Effector memory CD8-positive, alpha-beta T cell (primary cell): ENCODE measurements around the gene UBAP2.
"Not testable (repeated sequence)": the region's sequence is repeated elsewhere in the genome, so short reads cannot be mapped to it uniquely, and the experiment has no call there.

ENCODE experiments used
- ATAC-seq: fragments of 150-1000 bp; cut with Tn5 transposase; replicated peaks from 2 replicates; pipeline ENCODE4 v1.10.0; 2021; ENCODE audit warnings: mild to moderate bottlenecking, moderate library complexity
- DNase-seq, 3 experiments: peaks; one replicate each; pipeline ENCODE4 v3.0.0; 2021
- H3K27ac Mint-ChIP-seq, 2 donors: one replicate each; pipeline ENCODE4 v1.8.0; 2022; ENCODE audit warnings: mild to moderate bottlenecking in 2 of 2, mixed read lengths in 2 of 2, moderate library complexity in 2 of 2
- H3K27me3 Mint-ChIP-seq, 2 donors: one replicate each; pipeline ENCODE4 v1.8.0; 2022; ENCODE audit warnings: mixed read lengths in 2 of 2
- H3K36me3 Mint-ChIP-seq: one replicate; pipeline ENCODE4 v1.8.0; 2022; ENCODE audit warnings: mild to moderate bottlenecking, moderate library complexity, mixed read lengths; ENCODE audit not compliant: insufficient read depth
- H3K4me1 Mint-ChIP-seq, 2 donors: one replicate each; pipeline ENCODE4 v1.8.0; 2022; ENCODE audit warnings: low read depth in 2 of 2, mixed read lengths in 2 of 2
- H3K4me3 Mint-ChIP-seq, 2 donors: one replicate each; pipeline ENCODE4 v1.8.0; 2022; ENCODE audit warnings: mild to moderate bottlenecking in 2 of 2, mixed read lengths in 2 of 2, moderate library complexity in 2 of 2
- H3K9me3 Mint-ChIP-seq, 2 donors: one replicate each; pipeline ENCODE4 v1.8.0; 2022; ENCODE audit warnings: mixed read lengths in 2 of 2

Gene UBAP2

DNA sequence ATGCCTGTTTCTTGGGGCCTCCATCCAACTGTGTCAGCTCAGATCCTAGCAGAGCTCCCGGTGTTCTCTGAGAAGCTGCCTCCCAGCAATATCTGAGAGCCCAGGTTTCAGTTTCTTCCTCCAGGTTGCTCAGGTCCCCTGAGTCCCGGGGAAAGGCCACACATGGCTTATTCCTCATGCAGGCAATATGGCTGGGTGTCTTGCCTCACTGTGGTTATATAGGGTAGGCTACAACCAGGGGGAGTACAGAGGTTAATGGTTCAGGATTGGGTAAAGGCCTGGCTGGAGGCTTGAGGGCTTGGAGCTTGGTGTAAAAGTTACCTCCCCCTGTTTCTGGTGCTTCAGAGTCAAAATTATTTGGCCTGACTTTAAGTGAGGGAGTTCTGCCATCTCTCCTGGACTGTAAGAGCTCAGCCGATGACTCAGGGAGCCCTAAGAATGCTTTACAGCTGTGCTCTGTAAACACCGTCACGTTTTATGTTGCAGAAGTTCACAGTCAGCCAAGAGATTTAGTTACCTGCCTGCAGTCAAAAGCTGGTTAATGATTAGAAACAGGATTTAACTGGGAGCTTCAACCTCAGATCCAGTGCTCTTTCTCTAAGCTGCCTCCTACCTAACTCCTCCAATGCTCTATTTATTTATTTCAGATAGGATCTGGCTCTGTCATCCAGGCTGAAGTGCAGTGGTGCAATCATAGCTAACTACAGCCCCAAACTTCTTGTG lies 24.3 kb upstream of the UBAP2 start:
- H3K4me3 Mint-ChIP-seq, result no peak overlapping the region
- peaks cover 4% of the 10 kb centered on the region in 2 donors for H3K4me1 Mint-ChIP-seq
- ATAC-seq (no peak), DNase-seq (no peak)
- no peaks in the 10 kb centered on the region for H3K9me3 Mint-ChIP-seq
- H3K27ac Mint-ChIP-seq, result no peak overlapping the region
- H3K36me3 Mint-ChIP-seq, result no peaks in the 10 kb centered on the region
- no peaks in the 10 kb centered on the region for H3K27me3 Mint-ChIP-seq

DNA sequence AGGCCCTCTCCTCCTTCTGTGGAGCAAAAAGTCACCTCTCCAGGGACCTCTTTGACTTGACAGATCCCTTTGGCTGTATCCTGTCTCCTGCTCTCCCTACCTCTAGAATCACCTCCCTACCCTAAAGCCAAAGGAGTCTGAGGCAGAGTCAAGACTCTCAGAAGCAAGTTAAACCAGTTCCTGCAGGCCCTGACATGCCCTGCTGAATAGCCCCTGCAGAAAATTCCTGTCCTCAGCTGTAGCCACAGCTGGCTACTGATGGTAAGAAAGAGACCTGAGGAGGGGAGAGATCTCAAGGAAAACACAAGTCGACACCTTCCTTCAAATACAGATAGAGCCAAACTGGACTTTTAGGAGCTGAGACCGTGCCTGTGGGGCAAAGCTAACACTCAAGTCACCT lies 23.7 kb upstream of the UBAP2 start:
- peaks cover 4% of the 10 kb centered on the region in 2 donors for H3K4me1 Mint-ChIP-seq
- no peak for ATAC-seq
- no peaks in the 10 kb centered on the region for H3K36me3 Mint-ChIP-seq
- no peaks in the 10 kb centered on the region for H3K9me3 Mint-ChIP-seq
- DNase-seq, result no peak
- H3K4me3 Mint-ChIP-seq, result no peak overlapping the region
- no peaks in the 10 kb centered on the region for H3K27me3 Mint-ChIP-seq
- no peak overlapping the region for H3K27ac Mint-ChIP-seq

DNA sequence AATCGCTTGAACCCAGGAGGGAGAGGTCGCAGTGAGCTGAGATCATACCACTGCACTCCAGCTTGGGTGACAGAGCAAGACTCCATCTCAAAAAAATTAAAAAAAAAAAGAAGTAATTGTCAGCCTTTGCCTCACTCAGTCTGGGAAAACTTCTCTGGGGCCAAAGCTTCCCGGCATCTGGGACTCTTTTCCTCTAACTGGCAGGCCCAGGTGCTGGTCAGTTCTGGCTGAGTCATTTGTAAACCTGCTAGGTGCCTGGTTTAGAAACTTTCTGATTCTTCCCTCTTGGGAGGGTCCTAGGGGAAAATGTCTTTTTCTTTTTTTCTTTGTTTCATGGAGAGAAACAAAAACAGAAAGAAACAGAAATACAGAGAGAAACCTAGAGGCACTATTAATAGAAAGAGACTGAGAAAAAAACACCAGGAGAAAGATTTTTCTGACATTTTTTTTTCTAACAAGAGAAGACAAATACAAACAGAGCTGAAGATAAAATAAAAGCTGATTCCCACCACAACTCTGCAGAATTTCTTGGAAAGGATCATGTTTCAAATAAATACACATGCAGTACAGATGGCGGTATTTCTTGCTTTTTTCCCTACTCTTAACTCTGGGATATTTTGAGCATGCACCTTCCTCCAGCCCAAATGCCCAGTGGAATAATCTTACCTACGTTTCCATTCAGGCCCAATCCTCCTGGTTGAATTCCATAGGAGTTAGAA lies 22.1 kb upstream of the UBAP2 start:
- peaks cover 4% of the 10 kb centered on the region in 2 donors for H3K4me1 Mint-ChIP-seq
- ATAC-seq (no peak), DNase-seq (no peak)
- no peaks in the 10 kb centered on the region for H3K9me3 Mint-ChIP-seq
- H3K27me3 Mint-ChIP-seq, result no peaks in the 10 kb centered on the region
- no peaks in the 10 kb centered on the region for H3K36me3 Mint-ChIP-seq
- H3K27ac Mint-ChIP-seq, result no peak overlapping the region
- no peak overlapping the region for H3K4me3 Mint-ChIP-seq

DNA sequence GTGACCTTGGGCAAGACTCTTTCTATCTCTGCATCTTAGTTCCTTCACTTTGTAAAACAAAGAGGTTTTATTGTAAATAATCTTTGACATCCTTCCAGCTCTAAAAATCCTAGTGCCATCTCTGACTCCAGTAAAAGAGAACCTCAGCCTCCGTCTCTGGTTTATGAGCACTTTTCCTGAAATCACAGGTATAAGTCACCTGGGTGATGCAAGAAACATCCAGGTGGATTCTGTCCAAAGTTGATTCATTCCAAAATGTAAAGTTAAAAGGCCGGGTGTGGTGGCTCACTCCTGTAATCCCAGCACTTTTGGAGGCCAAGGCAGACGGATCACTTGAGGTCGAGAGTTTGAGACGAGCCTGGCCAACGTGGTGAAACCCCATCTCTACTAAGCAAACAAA lies 21.1 kb upstream of the UBAP2 start:
- peaks cover 4% of the 10 kb centered on the region in 2 donors for H3K4me1 Mint-ChIP-seq
- H3K36me3 Mint-ChIP-seq, result no peaks in the 10 kb centered on the region
- no peaks in the 10 kb centered on the region for H3K9me3 Mint-ChIP-seq
- DNase-seq, result no peak
- no peak for ATAC-seq
- H3K27me3 Mint-ChIP-seq, result no peaks in the 10 kb centered on the region
- H3K27ac Mint-ChIP-seq, result no peak overlapping the region
- no peak overlapping the region for H3K4me3 Mint-ChIP-seq

DNA sequence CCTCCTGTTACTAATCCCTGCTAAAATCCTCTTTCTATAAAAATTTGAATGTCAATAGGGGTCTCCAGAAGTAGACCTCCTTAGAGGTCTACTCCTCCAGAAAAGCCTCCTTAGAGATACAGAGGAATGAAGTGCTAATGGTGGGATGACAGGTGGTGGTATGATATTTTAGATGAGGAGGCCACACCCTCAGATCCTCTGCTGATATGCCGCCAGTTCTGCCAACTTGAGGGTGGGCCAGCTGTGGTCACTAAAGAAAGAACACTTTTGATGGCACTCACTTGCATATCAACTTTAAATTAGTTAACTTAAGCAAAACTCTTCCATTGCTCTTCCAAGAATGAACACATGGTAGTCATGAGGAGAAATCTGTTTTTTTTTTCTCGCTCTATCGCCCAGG lies 16.9 kb upstream of the UBAP2 start:
- Mint-ChIP-seq H3K4me1 (peaks cover 0 to 2% of the 10 kb centered on the region in 2 donors), H3K9me3 (no peaks in the 10 kb centered on the region), H3K4me3 (no peak overlapping the region), H3K27me3 (no peaks in the 10 kb centered on the region), H3K36me3 (no peaks in the 10 kb centered on the region), H3K27ac (peak overlapping the region in 1 of 2 donors; percentile 41)
- no peak for ATAC-seq
- DNase-seq, result no peak

DNA sequence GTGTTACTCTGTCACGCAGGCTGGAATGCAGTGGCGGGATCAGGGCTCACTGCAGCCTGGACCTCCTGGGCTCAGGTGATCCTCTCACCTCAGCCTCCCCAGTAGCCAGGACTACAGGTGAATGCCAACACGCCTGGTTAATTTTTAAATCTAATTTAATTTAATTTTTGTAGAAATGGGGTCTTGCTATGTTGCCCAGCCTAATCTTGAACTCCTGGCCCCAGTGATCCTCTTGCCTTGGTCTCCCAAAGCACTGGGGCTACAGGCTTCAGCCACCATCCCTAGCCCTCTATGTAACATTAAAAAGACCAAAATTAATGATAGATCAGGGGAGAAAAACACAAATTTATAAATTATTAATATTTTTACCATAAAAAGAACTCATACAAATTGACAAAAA lies 11.3 kb upstream of the UBAP2 start:
- Mint-ChIP-seq H3K27me3 (no peaks in the 10 kb centered on the region), H3K4me1 (no peaks in the 10 kb centered on the region), H3K4me3 (no peak overlapping the region), H3K36me3 (no peaks in the 10 kb centered on the region), H3K27ac (no peak overlapping the region), H3K9me3 (no peaks in the 10 kb centered on the region)
- ATAC-seq (no peak), DNase-seq (no peak)

DNA sequence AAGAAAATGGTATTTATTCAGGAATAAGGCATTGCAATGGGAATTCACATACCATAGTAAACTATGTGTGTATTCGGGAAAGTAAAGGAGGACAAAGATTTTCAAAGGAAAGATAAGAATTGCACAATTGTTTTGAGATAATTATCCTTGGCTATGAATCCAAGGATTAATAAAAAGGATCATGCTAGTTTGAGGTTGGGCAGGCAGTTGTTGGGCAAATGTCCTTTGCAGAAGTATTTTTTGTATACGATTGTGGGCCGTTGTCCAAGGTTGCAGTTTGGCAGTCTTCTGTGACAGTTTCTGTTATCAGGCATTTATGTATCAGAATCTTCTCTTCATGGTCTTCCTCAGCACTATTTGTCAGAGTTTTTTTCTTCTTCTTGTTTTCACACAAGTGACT lies 10.6 kb upstream of the UBAP2 start:
- H3K27ac Mint-ChIP-seq, result no peak overlapping the region
- H3K4me1 Mint-ChIP-seq, result no peaks in the 10 kb centered on the region
- H3K27me3 Mint-ChIP-seq, result no peaks in the 10 kb centered on the region
- no peak for DNase-seq
- H3K36me3 Mint-ChIP-seq, result no peaks in the 10 kb centered on the region
- no peak overlapping the region for H3K4me3 Mint-ChIP-seq
- no peak for ATAC-seq
- no peaks in the 10 kb centered on the region for H3K9me3 Mint-ChIP-seq

DNA sequence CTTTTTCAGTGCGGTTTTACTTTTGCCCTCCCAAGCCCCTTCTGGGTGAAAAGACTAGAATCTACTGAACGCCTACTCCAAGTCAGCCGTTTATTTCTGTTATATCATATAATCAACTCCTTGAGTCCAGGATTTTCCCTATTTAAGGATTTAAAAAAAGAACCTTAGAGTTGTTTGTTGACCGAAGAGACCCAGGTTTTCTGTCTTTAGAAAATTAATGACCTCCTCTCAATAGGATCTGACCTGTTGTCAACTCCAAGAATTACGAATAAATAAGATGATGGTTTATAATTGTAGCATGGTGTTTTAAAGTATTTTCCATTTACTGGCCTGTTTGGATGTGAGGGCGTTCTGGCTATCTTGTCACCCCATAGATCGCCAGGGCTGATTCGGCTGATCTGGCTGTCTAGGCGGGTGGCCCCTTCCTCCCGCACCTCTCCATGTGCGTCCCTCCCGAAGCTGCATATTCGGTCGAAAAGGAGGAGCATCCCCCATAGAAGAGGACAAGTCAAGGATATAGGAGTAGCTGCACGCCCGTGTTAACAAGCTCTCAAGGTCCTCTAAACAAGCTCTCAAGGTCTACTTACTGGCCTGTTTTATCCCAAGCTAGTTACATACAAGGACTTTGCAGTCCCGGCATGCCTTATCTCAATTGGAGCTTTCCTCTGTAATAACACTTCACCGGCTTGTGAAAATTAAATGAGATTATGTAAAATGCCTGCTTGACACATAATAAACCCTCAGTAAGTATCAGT lies 1.1 kb upstream of the UBAP2 start:
- no peaks in the 10 kb centered on the region for H3K9me3 Mint-ChIP-seq
- no peak for ATAC-seq
- peak overlapping the region; percentile 96 to 98 for H3K4me3 Mint-ChIP-seq
- H3K36me3 Mint-ChIP-seq, result peaks cover 19% of the 10 kb centered on the region
- peak overlapping the region; percentile 98 for H3K27ac Mint-ChIP-seq
- peaks cover 17 to 21% of the 10 kb centered on the region in 2 donors for H3K4me1 Mint-ChIP-seq
- H3K27me3 Mint-ChIP-seq, result no peaks in the 10 kb centered on the region
- no peak for DNase-seq

DNA sequence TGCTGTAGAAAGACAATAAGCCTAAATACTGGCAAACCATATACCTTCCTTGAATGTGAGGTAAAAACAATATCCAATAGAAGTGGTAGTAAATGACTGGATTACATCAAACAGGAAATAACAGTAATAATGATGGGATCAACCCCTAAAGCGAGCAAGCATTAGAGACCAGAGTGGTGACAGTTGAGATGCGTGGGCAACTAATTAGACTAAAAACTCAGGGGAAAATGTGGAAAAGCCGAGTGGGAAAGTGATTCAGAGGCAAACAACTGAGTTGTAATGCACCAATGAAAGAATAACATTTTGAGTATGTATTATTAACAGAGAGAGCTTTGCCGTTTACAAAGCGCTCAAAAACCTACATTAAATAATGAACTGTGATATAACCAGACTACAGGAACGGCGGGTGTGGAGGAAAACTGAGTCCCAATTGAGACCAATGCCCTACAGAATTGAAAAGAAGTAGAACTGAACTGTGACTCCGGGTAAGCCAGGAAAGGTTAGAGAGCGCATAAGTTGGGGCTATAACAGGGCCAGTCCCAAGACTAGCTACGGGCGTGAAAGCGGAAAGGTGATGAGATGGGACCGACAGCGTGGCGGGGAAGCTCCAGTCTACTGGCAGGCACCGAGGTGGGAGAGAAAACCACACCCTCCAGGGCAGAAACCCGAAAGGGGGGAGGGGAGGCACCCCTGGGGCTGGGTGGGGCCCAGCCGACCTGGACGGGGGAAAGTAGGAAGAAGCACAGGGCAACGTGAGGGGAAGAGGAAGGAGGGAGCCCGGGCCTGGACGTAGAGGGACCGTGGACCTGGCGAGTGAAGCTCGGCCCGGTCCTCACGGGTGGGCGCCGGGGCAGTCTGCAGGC lies 592 bp downstream of the UBAP2 start:
- H3K4me1 Mint-ChIP-seq, result peaks cover 17 to 21% of the 10 kb centered on the region in 2 donors
- peak overlapping the region; percentile 96 to 98 for H3K4me3 Mint-ChIP-seq
- H3K27ac Mint-ChIP-seq, result peak overlapping the region; percentile 98
- H3K27me3 Mint-ChIP-seq, result no peaks in the 10 kb centered on the region
- peaks cover 22% of the 10 kb centered on the region for H3K36me3 Mint-ChIP-seq
- DNase-seq (peak in 2 of 3 experiments; percentile 15 to 20), ATAC-seq (peak; percentile 19)
- no peaks in the 10 kb centered on the region for H3K9me3 Mint-ChIP-seq

DNA sequence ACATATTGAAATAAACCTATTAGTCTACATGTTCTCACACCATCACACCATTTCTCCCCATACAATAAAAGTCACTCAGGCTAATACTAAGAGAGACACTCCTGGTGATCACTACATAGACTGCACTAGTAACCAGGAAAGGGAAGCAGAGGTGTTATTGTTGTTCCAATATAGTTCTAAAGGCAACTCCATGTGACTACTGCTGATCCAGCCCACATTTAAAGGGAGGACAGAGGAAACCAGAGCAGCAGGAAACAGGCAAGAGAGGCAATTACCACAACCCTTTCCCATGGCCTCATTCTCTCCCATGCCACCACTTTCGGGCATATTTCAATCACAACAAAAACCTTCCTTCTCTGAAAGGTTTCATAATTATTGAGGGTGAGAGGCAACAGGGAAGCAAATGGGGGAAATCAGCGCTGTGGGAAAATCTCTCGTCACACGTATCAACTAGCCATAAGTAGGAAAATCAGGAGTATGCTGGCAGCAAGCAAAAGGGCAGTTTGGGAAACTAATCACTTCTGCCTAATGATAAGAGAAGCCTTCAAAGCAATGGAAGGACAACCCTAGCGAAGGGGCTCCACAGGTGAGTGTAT lies 1.8 kb downstream of the UBAP2 start:
- ATAC-seq (no peak), DNase-seq (no peak)
- peaks cover 17 to 21% of the 10 kb centered on the region in 2 donors for H3K4me1 Mint-ChIP-seq
- H3K4me3 Mint-ChIP-seq, result peak overlapping the region; percentile 96 to 98
- H3K27me3 Mint-ChIP-seq, result no peaks in the 10 kb centered on the region
- H3K36me3 Mint-ChIP-seq, result peaks cover 20% of the 10 kb centered on the region
- H3K9me3 Mint-ChIP-seq, result no peaks in the 10 kb centered on the region
- peak overlapping the region; percentile 35 to 98 for H3K27ac Mint-ChIP-seq

DNA sequence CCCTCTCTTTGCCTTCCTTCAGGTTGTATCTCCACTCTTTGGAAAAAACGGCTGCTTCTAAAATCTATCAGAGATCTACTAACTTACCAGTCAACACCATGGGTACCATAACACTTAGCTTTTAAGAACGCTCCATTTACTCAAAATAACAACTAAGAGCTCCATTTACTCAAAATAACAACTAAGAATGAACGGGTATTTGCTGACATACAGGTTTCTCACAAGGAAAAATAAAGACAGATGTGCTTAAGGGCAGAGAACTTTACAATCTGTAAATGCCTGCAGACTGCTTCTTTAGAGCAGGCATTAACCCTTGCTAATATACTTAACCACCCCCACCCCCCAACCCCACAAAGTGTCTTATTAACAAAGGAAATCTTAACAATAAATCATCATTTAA lies 2.8 kb downstream of the UBAP2 start:
- H3K9me3 Mint-ChIP-seq, result no peaks in the 10 kb centered on the region
- peaks cover 17 to 21% of the 10 kb centered on the region in 2 donors for H3K4me1 Mint-ChIP-seq
- H3K4me3 Mint-ChIP-seq, result no peak overlapping the region
- H3K27ac Mint-ChIP-seq, result no peak overlapping the region
- peaks cover 28% of the 10 kb centered on the region for H3K36me3 Mint-ChIP-seq
- ATAC-seq, result no peak
- DNase-seq, result no peak
- H3K27me3 Mint-ChIP-seq, result no peaks in the 10 kb centered on the region

DNA sequence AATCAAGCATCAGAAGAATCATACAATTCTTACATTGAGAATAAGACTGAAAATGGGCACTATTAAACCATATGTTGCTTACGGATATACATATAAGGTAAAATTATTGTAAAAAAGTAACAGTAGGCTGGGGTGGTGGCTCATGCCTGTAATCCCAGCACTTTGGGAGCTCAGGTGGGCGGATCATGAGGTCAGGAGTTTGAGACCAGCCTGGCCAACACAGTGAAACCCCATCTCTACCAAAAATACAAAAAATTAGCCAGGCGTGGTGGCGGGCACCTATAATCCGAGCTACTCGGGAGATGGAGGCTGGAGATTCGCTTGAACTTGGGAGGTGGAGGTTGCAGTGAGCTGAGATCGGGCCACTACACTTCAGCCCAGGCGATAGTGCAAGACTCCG lies 6.6 kb downstream of the UBAP2 start:
- H3K9me3 Mint-ChIP-seq, H3K4me1 Mint-ChIP-seq, H3K27me3 Mint-ChIP-seq, DNase-seq, ATAC-seq, H3K4me3 Mint-ChIP-seq: not testable (repeated sequence)
- H3K36me3 Mint-ChIP-seq, result peaks cover 13% of the 10 kb centered on the region
- peak overlapping the region in 1 of 2 donors; percentile 72 for H3K27ac Mint-ChIP-seq

DNA sequence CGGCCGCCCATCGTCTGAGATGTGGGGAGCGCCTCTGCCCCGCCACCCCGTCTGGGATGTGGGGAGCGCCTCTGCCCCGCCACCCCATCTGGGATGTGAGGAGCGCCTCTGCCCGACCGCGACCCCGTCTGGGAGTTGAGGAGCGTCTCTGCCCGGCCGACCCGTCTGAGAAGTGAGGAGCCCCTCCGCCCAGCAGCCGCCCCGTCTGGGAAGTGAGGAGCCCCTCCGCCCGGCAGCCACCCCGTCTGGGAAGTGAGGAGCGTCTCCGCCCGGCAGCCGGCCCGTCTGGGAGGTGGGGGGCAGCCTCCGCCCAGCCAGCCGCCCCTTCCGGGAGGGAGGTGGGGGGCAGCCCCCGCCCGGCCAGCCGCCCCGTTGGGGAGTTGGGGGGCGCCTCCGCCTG lies 9.8 kb downstream of the UBAP2 start:
- H3K27ac Mint-ChIP-seq, DNase-seq, H3K4me3 Mint-ChIP-seq, H3K36me3 Mint-ChIP-seq, ATAC-seq, H3K9me3 Mint-ChIP-seq, H3K4me1 Mint-ChIP-seq, H3K27me3 Mint-ChIP-seq: not testable (repeated sequence)
